ENCODE data around the gene FBN1.

DNA sequence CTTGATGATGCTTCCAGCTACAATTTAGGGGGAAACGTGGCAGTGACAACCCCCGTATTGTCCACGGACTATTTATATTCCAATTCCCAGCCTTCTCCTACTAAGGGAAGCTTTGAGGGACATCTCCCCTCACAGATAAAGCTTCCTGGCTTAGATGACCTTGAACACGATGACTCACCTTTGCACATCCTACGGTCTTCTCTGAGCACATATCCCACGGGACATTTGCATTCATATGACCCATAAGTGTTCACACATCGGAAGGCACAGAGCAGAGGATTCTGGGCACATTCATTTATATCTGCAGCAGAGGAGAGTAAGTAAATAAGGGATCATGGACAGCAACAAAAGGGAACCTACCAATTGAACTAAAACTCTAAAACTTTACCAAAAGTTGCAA, 212.8 kb downstream of the FBN1 start:
- TF ChIP-seq, protein P1, sequence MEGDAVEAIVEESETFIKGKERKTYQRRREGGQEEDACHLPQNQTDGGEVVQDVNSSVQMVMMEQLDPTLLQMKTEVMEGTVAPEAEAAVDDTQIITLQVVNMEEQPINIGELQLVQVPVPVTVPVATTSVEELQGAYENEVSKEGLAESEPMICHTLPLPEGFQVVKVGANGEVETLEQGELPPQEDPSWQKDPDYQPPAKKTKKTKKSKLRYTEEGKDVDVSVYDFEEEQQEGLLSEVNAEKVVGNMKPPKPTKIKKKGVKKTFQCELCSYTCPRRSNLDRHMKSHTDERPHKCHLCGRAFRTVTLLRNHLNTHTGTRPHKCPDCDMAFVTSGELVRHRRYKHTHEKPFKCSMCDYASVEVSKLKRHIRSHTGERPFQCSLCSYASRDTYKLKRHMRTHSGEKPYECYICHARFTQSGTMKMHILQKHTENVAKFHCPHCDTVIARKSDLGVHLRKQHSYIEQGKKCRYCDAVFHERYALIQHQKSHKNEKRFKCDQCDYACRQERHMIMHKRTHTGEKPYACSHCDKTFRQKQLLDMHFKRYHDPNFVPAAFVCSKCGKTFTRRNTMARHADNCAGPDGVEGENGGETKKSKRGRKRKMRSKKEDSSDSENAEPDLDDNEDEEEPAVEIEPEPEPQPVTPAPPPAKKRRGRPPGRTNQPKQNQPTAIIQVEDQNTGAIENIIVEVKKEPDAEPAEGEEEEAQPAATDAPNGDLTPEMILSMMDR (IDR thresholded peaks at IDR 0.05; ENCODE audit: extremely low read depth in 1 of 2, insufficient read depth in 1 of 2, low read depth in 1 of 2, low read length in 2 of 2) = no peak
- TF ChIP-seq POLR2AphosphoS5 (IDR thresholded peaks at IDR 0.05; ENCODE audit: insufficient read depth, low read depth, low read length) (no peak), JUN (IDR thresholded peaks at IDR 0.05; ENCODE audit: borderline replicate concordance, insufficient read depth, insufficient read length, low read depth) (peak; percentile 22), MYC (IDR thresholded peaks at IDR 0.05; ENCODE audit: low read depth, low read length) (no peak), POLR2A (IDR thresholded peaks at IDR 0.05; ENCODE audit: low read depth, low read length) (no peak), FOS (IDR thresholded peaks at IDR 0.05; ENCODE audit: borderline replicate concordance, insufficient read depth, low read length) (no peak), EZH2 (IDR thresholded peaks at IDR 0.05; ENCODE audit: borderline replicate concordance, low read depth, low read length, severe bottlenecking) (no peak)

Data from endothelial cell of umbilical vein (primary cell).